Erythroblast (primary cell): ENCODE results near the gene ACADSB.
A peak's percentile ranks its signal among the peaks of the same experiment; 100 is the strongest.

Source experiments
- DNase-seq, 2 experiments: peaks; one replicate each; lab custom pipeline; 2025; lab: John Stamatoyannopoulos, UW
- GATA1 ChIP-seq: IDR thresholded peaks from 2 replicates; pipeline ENCODE4 v1.6.1; 2011; ENCODE audit warnings: low read depth, mild to moderate bottlenecking, control low read depth, low read length, moderate library complexity
- POLR2A ChIP-seq: IDR thresholded peaks from 2 replicates; pipeline ENCODE4 v1.6.1; 2011; ENCODE audit warnings: mild to moderate bottlenecking, low read length

The ACADSB gene

GRCh38 chr10:123008355-123009104 lies at the start of gene ACADSB, which contains the start of gene IKZF5:
ACADSB (plus strand) TSS chr10:123009006; CDS start chr10:123009030, 24 bp downstream.
IKZF5 (minus strand) TSS chr10:123008795; CDS start chr10:122998625, 10,170 bp downstream.
- peak; percentile 99 for DNase-seq
- peak; percentile 83 for TF ChIP-seq POLR2A
- no peak for TF ChIP-seq GATA1

DNA sequence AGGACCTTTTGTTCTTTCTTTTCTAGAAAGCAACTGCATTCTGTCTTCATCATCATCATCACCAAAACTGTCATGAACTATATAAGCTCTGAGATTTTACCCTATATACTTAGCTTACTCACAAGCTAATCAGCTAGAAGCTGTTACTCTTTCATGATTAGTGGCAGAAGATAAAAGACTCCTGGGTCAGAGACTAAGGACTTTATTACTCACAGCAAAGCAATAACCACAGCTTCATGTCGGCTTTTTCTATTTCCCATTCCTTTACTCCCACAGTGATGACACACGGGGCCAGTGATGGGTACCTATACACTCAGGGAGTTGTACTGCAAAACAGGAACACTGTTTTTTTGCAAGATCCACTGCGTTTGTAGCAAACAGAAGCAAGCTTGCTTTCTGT lies 46.4 kb upstream of the ACADSB start:
- no peak for DNase-seq
- no peak for TF ChIP-seq GATA1
- no peak for TF ChIP-seq POLR2A

GRCh38 chr10:122966879-122967278 lies 41.9 kb upstream of the ACADSB start:
- peak; percentile 13 to 32 for DNase-seq
- no peak for TF ChIP-seq POLR2A
- TF ChIP-seq GATA1, result no peak

DNA sequence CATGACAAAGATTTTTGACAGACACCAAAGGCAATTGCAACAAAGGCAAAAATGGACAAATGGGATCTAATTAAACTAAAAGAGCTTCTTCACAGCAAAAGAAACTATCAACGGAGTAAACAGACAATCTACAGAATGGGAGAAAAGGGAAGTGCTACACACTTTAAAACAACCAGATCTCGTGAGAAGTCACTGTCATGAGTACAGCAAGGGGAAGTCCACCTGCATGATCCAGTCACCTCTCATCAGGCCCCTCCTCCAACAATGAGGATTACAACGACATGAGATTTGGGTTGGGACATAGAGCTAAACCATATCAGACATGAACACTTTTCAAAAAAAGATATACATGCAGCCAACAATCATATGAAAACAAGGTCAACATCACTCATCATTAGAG lies 40.1 kb upstream of the ACADSB start:
- no peak for DNase-seq
- TF ChIP-seq GATA1 (no peak), POLR2A (no peak)

GRCh38 chr10:122974023-122974422 lies 34.8 kb upstream of the ACADSB start:
- no peak for TF ChIP-seq GATA1
- no peak for TF ChIP-seq POLR2A
- DNase-seq, result no peak

GRCh38 chr10:122974543-122975064 lies 34.2 kb upstream of the ACADSB start:
- no peak for DNase-seq
- TF ChIP-seq GATA1, result no peak
- TF ChIP-seq POLR2A, result no peak

DNA sequence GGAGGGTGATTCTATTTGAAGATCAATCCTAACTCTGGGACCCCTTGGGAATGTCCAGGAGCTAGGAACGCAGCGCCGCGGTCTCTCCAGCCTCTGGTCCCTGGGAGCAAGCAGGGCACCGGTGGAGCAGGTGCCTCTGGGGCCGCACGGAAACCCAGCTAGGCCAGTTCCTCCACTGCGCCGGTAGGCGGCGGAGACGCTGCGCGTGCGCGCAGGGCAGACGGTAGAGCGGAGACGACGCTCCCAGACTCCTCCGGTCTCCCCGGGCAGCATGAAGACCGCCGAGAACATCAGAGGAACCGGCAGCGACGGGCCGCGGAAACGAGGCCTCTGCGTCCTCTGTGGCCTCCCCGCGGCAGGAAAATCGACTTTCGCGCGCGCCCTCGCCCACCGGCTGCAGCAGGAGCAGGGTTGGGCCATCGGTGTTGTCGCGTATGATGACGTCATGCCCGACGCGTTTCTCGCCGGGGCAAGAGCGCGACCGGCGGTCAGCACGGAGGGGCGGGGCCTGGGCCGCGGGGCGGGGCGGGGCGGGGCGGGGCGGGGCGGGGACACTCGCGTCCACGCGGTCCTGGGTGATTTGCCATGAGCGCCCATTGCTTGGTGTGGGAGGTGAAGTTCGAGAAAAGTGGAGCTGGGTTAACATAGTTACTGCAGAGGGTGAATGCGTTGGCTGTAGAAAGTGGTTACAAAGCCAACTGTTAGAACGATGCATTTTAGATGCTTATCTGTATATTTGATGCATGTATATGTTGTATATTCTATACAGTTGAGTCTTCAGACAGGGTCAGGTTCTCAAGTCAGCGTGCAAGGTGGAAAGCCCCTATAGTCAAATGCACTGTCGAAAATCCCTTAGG lies 28.4 kb upstream of the ACADSB start, which contains the start of gene PSTK:
PSTK (plus strand) TSS at position 193 of the 857 bp plus-strand sequence; CDS start at position 272, 79 bp downstream.
- TF ChIP-seq GATA1 (no peak), POLR2A (peak; percentile 86)
- DNase-seq, result peak; percentile 95 to 97

DNA sequence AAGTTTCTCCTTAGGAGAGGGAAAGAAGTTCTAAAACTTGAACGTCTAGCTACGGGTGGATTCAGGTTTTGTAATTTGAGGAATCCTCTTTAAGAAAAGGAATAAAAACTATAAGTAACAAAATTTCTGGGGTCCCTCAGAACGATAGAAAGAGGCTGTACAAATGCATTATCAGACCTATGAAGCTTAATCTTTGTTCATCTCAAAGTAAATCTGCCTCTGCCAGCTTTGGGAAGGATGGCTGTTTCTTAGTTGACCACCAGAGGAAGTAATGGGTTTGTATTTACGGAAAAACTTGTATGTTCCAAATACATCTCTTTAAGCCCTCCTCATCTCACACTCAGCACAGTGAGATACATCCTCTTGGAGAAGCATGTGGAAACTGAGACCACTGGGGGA lies 27.7 kb upstream of the ACADSB start:
- peak; percentile 54 to 69 for DNase-seq
- TF ChIP-seq GATA1, result no peak
- no peak for TF ChIP-seq POLR2A

DNA sequence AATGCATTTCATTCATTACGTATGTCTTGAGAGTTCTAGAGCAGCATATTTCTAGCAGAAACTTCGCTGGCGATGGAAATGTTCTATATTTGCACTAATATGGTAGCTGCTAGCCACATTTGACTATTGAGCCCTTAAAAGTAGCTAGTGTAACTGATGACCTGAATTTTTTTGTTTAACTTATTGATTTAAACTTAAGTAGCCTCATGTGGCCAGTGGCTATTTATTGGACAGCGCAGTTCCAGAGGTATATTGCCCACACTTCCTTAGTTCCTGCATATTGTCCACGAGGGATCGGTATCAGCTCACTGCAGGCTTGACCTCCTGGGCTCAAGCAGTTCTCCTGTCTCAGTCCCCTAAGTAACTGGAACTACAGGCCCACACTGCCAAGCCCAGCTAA lies 24.9 kb upstream of the ACADSB start:
- DNase-seq, result no peak
- TF ChIP-seq GATA1 (no peak), POLR2A (no peak)

- no peak for DNase-seq
- TF ChIP-seq POLR2A (no peak), GATA1 (no peak)
Observed at GRCh38 chr10:122984708-122985107, 24.1 kb upstream of the ACADSB start.

GRCh38 chr10:122986335-122986734 lies 22.5 kb upstream of the ACADSB start:
- DNase-seq, result no peak
- no peak for TF ChIP-seq POLR2A
- TF ChIP-seq GATA1, result no peak

- TF ChIP-seq POLR2A (no peak), GATA1 (no peak)
Observed at GRCh38 chr10:122988501-122988900, 20.3 kb upstream of the ACADSB start.

GRCh38 chr10:122990278-122990677 lies 18.5 kb upstream of the ACADSB start:
- no peak for TF ChIP-seq POLR2A
- TF ChIP-seq GATA1, result no peak

More at GRCh38 chr10:122988501-122988900, 20.3 kb upstream of the ACADSB start:
- no peak for DNase-seq

DNA sequence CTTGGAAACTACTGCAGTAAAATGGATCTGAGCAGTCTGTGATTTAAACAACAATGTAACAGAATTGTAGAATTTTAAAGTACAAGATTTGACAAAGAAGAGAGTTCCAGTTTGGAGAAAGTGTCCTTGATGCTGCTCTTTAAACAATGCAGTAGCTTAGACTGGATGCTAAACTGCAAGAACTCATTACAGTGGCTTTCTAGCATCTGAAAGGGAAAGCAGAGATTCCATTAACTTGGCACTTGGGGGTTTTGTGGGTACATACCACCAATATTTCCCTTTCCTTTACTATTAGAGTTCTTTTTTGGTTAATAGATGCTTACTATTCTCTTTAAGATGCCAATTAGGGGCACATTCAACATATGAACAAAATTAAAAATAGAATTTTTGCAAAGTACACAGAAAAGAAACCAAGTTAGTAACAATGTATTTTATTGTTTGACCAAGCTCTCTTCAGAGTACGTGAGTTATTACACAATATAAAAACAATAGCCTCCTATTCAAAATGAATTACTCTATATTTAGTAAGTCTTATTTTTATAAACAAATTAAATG lies 16.7 kb upstream of the ACADSB start:
- no peak for TF ChIP-seq GATA1
- TF ChIP-seq POLR2A, result no peak
- DNase-seq, result no peak

More at GRCh38 chr10:122990278-122990677, 18.5 kb upstream of the ACADSB start:
- no peak for DNase-seq
